HG02943 (cell line): ENCODE results near the gene AHRR.
A peak's percentile ranks its signal among the peaks of the same experiment; 100 is the strongest.

Experiments
- ATAC-seq: cut with Tn5 transposase; IDR thresholded peaks from one replicate; pipeline ENCODE4 v1.9.1; 2021; ENCODE audit warnings: mild to moderate bottlenecking, low read depth, moderate library complexity; ENCODE audit not compliant: unreplicated experiment

AHRR gene

DNA sequence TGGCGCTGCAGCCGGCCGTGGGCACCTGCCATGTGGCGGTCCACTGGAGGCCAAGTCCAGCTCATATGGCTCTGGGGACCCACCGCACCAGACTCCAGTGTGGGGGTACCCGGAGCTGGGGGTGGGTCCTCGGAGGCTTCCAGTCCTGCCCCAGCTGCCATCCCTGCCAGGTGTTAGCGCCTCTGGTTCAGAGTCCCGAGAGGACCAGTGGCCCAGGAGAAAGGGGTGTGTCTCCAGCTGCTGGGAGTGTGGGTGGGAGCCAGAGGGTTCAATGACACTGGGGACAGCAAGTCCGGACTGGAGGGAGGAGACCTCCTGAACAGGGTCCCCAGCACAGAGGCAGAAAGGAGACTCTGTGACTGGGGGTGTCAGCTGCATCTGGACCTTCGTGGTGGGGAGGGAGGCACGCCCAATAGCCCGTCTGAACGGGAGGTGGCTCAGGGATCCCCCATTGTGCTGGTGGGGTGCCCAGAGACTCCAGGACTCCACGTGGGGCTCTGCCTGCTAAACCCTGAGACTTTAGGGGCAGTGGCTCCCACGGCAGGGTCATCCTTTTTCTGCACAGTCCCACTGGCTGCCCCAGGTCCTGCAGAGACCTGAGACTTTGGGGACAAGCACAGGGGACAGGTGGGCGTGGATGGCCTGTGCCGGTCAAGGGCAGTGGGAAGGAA lies 2.4 kb upstream of the AHRR start:
- no peak for ATAC-seq

DNA sequence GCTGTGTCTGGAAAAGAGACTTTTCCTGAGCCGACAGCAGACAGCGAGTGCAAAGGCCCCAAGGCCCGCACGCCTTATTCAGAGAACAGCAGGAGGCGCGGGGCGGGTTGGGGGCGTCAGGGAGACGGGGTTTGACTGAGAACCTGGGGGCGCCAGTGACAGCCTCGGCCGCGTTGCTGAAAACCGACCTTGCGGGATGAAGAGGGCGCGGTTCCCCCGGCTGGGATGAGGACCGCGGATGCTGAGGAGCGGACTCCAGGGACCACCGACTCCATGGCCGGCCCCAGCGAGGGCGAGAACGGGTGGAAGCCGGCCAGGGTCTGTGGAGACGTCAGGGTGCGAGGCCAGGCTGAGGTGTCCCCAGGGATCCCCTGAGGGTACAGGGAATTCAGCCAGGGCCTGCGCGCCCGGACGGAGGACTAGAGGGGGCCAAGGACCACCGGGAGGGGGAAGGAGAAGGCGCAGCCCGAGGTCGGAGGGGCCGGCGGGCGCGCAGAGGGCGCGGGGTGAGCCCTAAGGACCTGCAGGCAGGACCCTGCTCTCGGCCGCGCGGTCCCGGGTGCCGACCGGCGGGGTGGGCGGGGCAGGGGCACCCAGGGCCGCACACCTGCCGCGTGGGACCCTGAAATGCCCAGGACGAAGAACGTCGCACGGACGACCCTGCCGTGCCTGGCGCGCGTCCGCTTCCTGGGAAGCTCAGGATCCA lies 837 bp upstream of the AHRR start:
- no peak for ATAC-seq

DNA sequence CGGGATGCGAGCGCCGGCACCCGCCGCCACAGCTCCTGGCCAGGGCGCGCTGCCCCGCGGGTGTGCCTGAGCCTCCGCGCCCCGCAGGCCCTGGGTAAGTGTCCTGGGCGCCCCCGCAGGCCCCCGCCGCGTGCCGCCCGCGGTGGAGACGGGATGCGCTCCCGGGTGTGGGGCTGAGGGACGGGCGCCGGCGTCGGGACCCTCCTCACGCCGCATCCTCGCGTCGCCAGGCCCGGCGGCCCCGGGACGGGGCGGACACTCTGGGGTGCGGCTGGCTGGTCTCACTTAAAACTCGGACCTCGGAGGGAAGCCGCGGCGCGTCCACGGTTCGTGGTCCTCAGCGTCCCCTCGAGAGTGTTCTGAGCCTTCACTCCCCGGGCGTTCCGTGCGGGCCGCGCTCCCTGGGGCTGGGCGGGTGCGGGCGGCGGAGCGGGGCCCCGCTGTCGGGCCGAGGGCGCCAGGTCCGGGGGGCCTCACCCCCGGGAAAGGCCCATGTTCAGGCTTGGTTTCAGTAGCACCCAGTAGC lies 275 bp downstream of the AHRR start:
- ATAC-seq = peak; percentile 18

DNA sequence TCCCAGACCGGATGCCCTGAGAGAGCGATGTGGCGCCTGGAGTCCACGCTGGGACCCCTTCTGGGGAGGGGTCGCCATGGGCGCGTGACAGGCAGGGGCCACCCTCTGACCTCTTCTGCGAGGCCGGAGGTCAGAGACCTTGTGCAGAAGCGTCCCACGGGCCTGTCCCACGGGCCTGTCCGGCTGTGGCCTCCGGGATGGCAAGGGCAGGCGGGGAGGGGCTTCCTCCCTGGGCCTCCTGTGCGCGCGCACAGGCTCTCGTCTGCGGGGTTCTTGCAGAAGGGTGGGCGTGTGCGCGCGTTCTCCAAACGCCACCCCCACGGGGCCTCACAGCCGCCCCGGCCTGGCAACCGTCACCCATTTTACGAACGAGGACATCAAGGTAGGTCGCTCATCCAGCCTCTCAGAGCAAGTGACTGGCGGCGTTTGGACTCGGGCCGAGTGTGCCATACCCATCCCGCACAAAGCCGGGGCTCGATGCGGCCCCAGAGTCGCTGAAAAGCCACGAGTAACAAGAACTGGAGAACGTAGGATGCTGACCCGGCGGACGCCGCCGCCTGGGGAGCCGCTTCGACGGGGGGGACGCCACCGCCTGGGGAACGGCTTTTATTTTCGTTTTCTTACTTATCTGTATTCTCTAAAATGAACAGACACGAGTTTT lies 897 bp downstream of the AHRR start:
- ATAC-seq = no peak

DNA sequence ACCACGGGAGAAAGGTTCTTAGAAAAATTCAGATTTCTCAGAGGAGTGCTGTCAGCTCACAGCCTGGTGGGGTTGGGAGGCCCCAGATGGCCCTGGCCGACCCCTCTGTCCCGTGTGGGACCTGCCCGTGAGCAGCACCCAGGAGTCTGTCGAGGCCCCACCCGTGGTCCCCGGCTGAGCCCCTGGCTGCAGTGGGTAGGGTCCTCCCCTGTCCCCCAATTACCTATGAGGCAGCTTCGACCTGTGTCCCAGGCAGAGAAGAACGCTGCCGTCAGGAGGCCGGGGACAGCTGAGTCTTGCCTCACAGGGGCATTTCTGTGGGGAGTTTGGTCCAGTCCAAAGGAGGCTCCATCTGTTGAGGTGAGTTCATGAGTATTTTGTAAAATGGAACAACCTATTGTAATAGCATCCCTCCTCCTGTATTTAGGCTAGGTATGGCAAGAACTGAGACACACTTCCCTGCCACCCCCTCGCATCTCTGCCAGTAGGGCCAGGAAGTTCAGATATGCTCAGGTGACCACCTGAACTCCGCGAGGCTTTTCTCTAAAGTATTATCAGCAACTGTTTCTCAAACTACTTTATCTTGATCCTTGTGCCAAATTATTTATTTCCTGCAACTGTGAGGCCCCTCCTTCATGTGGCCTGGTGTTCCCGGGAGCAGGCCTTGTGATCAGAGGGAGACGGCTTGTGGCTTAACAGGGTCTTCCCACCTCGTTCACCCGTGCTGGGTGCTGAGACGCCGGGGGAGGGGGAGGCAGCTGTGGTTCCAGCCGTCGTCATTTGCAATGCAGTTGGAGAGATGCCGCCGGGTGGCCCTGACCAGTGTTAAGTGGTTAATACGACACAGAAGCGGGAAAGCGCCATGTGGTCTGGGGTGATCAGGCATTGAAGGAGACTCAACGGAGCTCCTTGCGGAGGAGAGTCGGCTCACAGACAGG lies 1.7 kb downstream of the AHRR start:
- no peak for ATAC-seq

DNA sequence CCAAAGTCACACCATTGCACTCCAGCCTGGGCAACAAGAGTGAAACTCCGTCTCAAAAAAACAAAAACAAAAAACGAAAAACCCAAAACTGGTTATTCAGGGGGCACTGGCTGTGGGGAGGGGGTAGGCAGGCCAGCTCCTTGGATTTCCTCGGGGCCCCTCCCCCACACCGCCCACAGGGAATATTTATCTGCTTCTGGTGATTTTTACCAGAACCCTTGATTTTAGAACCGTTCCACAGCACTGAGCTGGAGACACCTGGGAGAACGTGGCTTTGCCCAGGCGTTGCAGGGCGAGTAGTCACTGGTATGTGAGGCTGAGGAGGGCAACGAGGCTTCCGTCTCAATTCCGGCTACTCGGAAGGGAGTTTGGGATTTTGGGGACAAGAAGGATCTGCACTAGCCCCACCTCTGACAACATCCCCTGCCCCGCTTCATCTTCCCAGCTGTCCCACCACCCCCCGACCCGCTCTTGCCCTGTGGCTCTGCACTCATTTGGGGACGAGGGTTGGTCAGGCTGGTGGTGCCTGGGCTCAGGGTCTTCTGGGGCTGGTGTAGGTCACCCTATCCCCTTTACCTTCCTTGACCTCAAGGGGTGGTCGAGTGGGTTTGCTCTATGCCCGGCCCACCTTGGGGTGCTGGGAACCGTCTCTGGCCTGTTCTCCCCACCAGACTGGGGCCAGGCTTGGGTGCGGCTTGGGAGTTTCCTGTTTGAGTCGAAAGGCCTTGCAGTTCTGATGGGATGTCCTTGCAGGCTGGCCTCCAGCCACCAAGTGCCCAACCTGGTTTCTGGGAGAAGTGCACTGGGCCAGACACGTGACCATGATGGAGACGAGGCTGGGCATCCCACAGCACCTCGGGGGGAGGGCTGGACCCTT lies 3.5 kb downstream of the AHRR start:
- no peak for ATAC-seq

DNA sequence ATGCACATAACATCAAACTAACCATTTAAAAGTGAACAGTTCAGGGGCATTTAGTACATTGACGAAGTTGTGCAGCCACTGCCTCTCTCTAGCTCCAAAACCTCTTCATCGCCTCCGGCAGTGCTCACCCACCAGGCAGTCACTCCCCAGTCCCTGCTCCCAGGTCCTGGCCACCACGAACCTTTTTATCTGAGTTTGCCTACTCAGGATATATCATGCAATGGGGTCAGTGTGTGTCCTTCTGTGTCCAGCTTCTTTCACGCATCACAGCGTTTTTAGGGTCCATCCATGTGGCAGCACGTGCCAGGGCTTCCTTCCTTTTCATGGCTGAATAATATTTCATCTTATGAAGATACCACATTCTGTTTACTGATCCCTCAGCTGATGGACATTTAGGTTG lies 4.6 kb downstream of the AHRR start:
- no peak for ATAC-seq

DNA sequence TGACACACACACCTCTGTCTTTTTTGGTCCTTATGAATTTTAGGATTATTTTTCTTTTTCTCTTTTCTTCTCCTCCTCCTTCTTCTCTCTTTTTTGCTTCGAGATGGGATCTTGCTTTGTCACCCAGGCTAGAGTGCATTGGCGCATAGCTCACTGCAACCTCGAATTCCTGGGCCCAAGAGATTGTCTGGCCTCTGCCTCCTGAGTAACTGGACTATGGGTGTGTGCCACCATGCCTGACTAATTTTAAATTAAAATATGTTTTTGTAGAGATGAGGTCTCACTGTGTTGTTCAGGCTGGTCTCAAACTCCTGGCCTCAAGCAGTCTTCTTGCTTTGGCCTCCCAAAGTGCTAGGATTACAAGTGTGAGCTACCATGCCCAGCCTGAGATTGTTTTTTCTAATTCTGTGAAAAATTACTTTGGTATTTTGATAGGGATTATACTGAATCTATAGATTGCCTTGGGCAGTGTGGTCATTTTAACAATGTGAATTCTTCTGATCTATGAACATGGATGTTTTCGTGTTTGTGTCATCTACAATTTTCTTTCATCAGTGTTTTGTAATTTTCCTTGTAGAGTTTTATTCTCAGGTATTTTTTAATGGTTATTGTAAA lies 7.7 kb downstream of the AHRR start:
- no peak for ATAC-seq

DNA sequence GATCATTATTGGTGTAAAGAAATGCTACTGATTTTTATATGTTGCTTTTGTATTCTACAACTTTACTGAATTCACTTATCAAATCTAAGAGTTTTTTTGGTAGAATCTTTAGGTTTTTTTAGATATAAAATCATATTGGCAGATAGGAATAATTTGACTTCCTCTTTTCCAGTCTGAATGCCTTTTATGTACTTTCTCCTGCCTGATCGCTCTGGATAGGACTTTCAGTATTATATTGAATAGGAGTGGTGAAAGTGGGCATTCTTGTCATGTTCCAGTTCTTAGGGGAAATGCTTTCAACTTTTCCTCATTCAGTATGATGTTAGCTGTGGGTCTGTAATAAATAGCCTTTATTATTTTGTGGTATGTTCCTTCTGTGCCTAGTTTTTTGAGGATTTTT lies 8.3 kb downstream of the AHRR start:
- ATAC-seq = no peak

DNA sequence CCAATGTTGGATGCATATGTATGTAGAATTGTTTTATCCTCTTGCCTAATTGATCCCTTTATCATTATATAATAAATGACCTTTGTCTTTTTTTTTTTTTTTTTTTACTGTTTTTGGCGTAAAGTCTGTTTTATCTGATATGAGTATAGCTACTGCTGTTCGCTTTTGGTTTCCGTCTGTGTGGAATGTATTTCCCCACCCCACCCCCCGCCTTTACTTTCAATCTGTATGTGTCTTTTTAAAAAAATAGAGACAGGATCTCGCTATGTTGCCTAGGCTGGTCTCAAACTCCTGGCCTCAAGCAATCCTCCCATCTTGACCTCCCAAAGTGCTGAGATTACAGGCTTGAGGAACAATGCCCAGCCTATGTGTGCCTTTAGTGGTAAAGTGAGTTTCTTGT lies 11.3 kb downstream of the AHRR start:
- ATAC-seq = no peak

DNA sequence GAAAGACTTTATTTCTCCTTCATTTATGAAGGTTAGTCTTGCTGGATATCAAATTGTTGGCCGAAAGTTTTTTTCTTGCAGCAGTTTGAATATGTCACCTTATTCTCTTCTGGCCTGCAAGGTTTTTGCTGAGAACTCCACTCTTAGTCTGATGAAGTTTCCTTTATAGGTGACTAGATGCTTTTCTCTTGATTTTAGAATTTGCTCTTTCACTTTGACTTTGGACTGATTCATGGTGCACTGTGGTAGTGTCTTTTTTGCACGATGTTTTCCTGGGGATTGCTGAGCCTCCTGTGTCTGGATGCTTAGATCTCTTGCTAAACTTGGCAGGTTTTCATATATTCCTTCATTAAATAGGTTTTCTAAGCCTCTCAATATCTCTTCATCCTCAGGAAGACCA lies 12.4 kb downstream of the AHRR start:
- no peak for ATAC-seq

DNA sequence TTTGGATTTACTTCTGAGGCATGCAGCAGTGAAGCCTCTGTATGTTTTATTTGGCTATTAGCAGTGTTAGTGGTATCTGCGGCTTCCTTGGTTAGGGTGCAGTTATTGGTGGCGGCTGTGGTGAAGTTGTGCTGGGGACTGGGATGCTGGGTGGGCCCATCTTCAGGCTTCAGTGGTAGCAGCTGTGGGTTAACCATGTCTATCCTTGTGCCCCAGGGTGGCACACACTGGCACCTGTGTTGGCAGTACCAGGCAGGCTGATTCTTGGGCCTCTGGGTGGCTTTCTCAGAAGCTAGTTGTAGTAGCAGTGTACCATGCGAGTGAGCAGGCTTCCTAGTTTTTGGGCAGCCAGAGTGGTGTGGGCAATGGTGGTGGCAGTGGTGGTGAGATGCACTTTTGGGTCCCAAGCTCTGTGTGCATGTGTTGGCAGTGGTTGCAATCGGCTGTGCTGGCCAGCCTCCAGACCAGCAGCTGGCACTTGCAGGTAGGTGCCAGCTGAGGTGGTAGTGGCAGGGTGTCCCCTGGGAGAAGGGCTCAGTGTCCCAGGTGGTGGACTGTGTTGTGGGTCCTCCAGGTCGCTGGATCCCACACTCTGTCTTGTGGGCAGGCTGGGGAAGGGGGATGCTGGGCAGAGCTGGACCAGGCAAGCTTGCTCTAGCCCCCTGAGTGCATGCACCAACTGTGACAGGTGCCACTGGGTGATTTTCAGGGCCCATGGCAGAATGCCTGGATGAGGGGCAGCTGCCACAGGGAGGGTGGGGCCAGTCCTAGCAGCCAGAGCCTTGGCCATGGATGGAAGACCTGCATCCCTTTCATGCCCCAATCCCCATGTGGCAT lies 13.6 kb downstream of the AHRR start:
- ATAC-seq = no peak

DNA sequence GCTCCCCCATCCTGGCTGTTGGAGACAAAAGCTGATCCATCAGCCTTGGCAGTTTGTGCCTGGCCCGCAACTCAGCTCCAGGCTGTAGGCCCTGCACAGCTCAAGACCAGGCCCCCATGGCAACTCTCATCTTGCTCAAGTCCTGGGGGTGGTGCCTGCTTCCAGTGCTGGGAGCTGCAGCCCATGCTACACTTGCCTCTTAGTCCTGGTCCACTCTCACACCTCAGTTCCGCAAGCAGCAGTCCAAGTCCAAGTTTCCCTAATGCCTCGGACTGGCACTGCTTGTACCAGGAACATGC lies 14.2 kb downstream of the AHRR start:
- no peak for ATAC-seq

DNA sequence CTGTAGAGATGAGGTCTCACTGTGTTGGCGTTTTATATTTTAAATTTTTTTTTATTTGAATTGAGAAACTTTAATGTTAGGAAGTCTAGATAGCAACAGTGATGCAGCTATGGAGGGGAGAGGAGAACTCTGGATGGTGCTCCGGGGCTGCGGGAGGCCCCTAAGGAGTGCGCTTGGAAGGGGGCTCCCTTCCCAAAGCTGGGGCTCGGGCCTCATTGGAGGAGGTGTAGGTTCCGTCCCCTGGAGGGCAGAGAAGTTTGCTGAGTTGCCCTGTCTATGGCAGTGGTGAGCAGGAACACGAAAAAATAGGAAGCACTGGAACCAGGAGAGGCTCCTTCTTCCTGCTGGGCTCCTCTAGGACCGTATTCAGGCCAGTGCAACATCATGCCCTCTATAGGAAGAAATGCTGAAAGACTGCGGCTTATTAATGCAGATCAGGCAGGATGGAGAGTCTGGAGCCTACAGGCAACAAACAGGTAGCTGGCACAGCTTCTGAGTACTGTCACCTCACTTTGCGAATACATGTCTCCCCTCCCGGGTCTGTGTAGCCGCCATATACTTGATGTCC lies 16.1 kb downstream of the AHRR start:
- no peak for ATAC-seq

DNA sequence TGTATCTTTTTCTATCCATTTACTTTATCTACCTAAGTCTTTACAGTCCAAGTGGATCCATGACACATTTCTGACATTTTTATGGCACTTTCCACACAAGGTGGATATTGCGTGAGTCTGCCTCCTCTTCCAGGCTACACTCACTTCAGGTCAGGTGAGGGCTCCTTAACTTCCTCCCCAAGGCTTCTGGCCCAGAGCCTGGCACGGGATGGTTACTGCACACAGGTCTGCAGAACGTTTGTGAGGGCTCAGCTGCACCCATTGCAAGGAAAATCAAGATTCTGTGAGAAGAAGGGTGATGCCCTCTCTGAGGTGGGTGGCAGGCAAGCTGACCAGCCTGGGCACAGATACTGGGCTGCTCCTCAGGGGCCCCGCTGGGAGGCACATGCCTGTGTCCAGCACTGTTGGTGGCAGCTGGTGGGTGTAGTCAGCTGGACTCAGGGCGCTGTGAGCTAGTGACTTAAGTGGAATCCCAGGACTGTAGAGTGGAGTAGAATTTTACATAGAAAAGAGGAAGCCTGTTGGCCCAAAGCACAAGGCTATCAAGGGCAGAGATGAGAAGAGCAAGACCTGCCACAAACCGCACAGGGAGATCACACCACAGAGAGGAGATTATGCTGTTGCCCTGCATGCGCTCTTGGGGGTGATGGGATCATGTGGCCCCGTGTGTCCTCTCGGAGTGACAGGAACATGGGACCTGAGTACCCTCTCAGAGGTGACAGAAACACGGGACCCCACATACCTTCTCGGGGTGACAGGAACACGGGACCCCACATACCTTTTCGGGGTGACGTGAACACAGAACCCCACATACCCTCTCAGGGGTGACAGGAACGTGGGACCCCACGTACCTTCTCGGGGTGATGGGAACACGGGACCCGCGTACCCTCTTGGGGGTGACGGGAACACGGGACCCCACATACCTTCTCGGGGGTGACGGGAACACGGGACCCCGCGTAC lies 21.3 kb downstream of the AHRR start:
- no peak for ATAC-seq

DNA sequence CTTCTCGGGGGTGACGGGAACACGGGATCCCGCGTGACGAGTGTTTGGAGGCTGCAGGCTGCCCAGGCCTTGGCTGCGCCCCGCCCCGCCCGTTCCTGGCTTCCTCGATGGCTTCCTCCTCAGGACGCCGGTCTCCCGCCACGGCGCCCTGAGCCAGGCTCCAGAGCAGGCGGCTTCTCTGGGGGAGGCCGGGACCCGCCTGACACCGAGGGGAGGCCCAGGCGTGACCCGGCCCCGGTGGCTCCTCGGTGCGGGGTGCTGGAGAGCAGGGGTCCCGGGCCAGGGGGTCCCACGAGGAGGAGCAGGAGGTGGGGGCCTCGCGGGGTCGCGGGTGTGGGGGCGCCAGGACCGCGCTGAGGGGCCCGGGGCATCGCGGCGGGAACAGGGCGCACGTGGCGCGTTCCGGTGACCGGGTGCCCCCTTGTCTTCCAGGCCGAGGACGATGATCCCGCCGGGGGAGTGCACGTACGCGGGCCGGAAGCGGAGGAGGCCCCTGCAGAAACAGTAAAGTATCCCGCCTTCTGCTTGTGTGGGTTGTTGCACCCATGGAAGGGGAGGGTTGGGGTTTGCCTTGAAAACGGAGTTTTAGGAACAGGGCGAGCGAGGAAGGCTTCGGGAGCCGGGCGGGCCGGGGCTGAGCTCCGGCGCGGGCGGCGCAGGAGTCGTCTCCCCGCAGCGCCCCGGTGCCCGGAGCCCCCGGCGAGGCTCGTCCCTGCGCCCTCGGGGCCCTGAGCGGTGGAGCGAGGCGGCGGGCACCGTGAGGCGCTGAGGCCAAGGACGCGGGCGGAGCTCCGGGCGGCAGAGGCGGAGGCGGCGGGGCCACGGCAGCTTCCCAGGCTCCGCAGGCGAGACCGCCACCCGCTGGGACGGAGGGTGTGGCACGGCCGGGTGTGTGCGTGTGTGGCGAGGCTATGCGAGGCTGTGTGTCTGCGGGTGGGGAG lies 22.2 kb downstream of the AHRR start:
- no peak for ATAC-seq
